GM23338 (cell line): Measurements from ENCODE around the gene ADH1A. TPM values are rescaled to one million over a fixed set of nuclear protein-coding genes. Genes with fewer than 3 reads are reported as not detected.

ENCODE experiments used
- ATAC-seq: fragments of 200-7000 bp; cut with Tn5 transposase; 3 replicates; pipeline ENCODE4 v1.9.1; 2020
- DNase-seq: peaks from one replicate; pipeline ENCODE4 v3.0.0-alpha.2; 2015; ENCODE audit warnings: low spot score
- H2AFZ ChIP-seq: fragments of 200-600 bp; sonication (generic); 2 replicates; pipeline ENCODE4 v1.8.0; 2016; ENCODE audit warnings: antibody characterized with exemption, mild to moderate bottlenecking, moderate library complexity
- H3F3A ChIP-seq: fragments of 200-600 bp; sonication (generic); replicated peaks from 2 replicates; pipeline ENCODE4 v1.8.0; 2017; ENCODE audit warnings: antibody characterized with exemption, mixed run types, low read depth
- H3K27ac ChIP-seq: fragments of 200-600 bp; sonication (generic); 2 replicates; pipeline ENCODE4 v1.6.1; 2016; ENCODE audit warnings: low read depth
- H3K27me3 ChIP-seq: fragments of 200-600 bp; sonication (generic); 2 replicates; pipeline ENCODE4 v1.8.0; 2016; ENCODE audit warnings: mild to moderate bottlenecking, mixed run types, moderate library complexity; ENCODE audit not compliant: insufficient read depth
- H3K36me3 ChIP-seq: fragments of 200-600 bp; sonication (generic); 2 replicates; pipeline ENCODE4 v1.8.0; 2016; ENCODE audit warnings: mild to moderate bottlenecking; ENCODE audit not compliant: insufficient read depth
- H3K4me1 ChIP-seq: fragments of 200-600 bp; sonication (generic); 2 replicates; pipeline ENCODE4 v1.8.0; 2016; ENCODE audit warnings: mild to moderate bottlenecking, moderate library complexity; ENCODE audit not compliant: insufficient read depth
- H3K4me2 ChIP-seq: fragments of 200-600 bp; sonication (generic); 2 replicates; pipeline ENCODE4 v1.7.1; 2017; ENCODE audit warnings: mixed run types
- H3K4me3 ChIP-seq: fragments of 200-600 bp; sonication (generic); 2 replicates; pipeline ENCODE4 v1.6.1; 2016; ENCODE audit warnings: mixed run types
- H3K79me2 ChIP-seq: fragments of 200-600 bp; sonication (generic); replicated peaks from 2 replicates; pipeline ENCODE4 v1.8.0; 2017; ENCODE audit warnings: mild to moderate bottlenecking; ENCODE audit not compliant: insufficient read depth
- H3K9me2 ChIP-seq: fragments of 200-600 bp; sonication (generic); 2 replicates; pipeline ENCODE4 v1.8.0; 2017; ENCODE audit not compliant: insufficient read depth
- H4K20me1 ChIP-seq: fragments of 200-600 bp; sonication (generic); replicated peaks from 2 replicates; pipeline ENCODE4 v1.8.0; 2017; ENCODE audit warnings: mild to moderate bottlenecking; ENCODE audit not compliant: insufficient read depth
- H3K27ac Mint-ChIP-seq: 2 replicates; pipeline ENCODE4 v1.8.0; 2020; ENCODE audit warnings: inconsistent platforms, mild to moderate bottlenecking, moderate library complexity, mixed read lengths
- H3K27me3 Mint-ChIP-seq: 3 replicates; pipeline ENCODE4 v1.8.0; 2022; ENCODE audit warnings: low read depth, mild to moderate bottlenecking, moderate library complexity, mixed read lengths, inconsistent platforms; ENCODE audit not compliant: insufficient read depth, poor library complexity
- H3K36me3 Mint-ChIP-seq: 3 replicates; pipeline ENCODE4 v1.8.0; 2021; ENCODE audit warnings: low read depth, mild to moderate bottlenecking, inconsistent platforms, moderate library complexity, mixed read lengths
- H3K4me1 Mint-ChIP-seq: 3 replicates; pipeline ENCODE4 v1.8.0; 2020; ENCODE audit warnings: mild to moderate bottlenecking, inconsistent platforms, mixed read lengths
- H3K4me3 Mint-ChIP-seq: 3 replicates; pipeline ENCODE4 v1.8.0; 2021; ENCODE audit warnings: moderate library complexity, mild to moderate bottlenecking, inconsistent platforms, mixed read lengths
- H3K9me3 Mint-ChIP-seq: 3 replicates; pipeline ENCODE4 v1.8.0; 2020; ENCODE audit warnings: moderate library complexity, mild to moderate bottlenecking, inconsistent platforms, mixed read lengths
- CREB1 ChIP-seq: fragments of 250-450 bp; sonication (Bioruptor Pico); IDR thresholded peaks from 2 replicates; pipeline ENCODE4 v1.5.0; 2020; ENCODE audit warnings: low read depth, mild to moderate bottlenecking, moderate library complexity
- EZH2 ChIP-seq: fragments of 200-600 bp; sonication (generic); IDR thresholded peaks from one replicate; pipeline ENCODE4 v1.8.0; 2017; ENCODE audit warnings: antibody characterized with exemption, mild to moderate bottlenecking, low read depth; ENCODE audit not compliant: unreplicated experiment
- EZH2phosphoT487 ChIP-seq: fragments of 200-600 bp; sonication (generic); IDR thresholded peaks from one replicate; pipeline ENCODE4 v1.8.1; 2018; ENCODE audit warnings: antibody characterized with exemption; ENCODE audit not compliant: unreplicated experiment
- JUNB ChIP-seq: IDR thresholded peaks from one replicate; pipeline ENCODE4 v1.6.1; 2016; ENCODE audit warnings: antibody characterized with exemption; ENCODE audit not compliant: unreplicated experiment
- NANOG ChIP-seq: IDR thresholded peaks from 2 replicates; pipeline ENCODE4 v1.6.1; 2016; ENCODE audit warnings: antibody characterized with exemption, borderline replicate concordance
- POLR2AphosphoS5 ChIP-seq: IDR thresholded peaks from 2 replicates; pipeline ENCODE4 v1.6.1; 2016; ENCODE audit warnings: antibody characterized with exemption, low read depth
- STAT1 ChIP-seq: IDR thresholded peaks from one replicate; pipeline ENCODE4 v1.6.1; 2016; ENCODE audit warnings: antibody characterized with exemption; ENCODE audit not compliant: unreplicated experiment
- ZNF114 ChIP-seq: fragments of 250-450 bp; sonication (Bioruptor Pico); IDR thresholded peaks from 2 replicates; pipeline ENCODE4 v1.5.0; 2020; ENCODE audit warnings: mild to moderate bottlenecking, moderate library complexity
- ZNF331 ChIP-seq: fragments of 250-450 bp; sonication (Bioruptor Pico); IDR thresholded peaks from 2 replicates; pipeline ENCODE4 v1.5.0; 2020; ENCODE audit warnings: low read depth, mild to moderate bottlenecking, moderate library complexity
- polyA plus RNA-seq: library from polyadenylated mRNA; unstranded; fragments of >200 nt; fragmentation: Nextera tagmentation; extraction: Ambion mirVana; gene quantifications from 2 replicates; pipeline ENCODE4 v1.2.1, GENCODE V29; 2016
- total RNA-seq: library from RNA; depleted of rRNA; stranded (reverse); fragments of >200 nt; shearing (Covaris generic); gene quantifications from 2 replicates; pipeline ENCODE4 v1.2.3, GENCODE V29; 2014
- TF ChIP-seq, protein P1 (sequence below): IDR thresholded peaks from one replicate; pipeline ENCODE4 v1.6.1; 2018; ENCODE audit warnings: antibody characterized with exemption; ENCODE audit not compliant: unreplicated experiment
- TF ChIP-seq, protein P2 (sequence below), 2 experiments: fragments of 200-600 bp in 1 of 2; sonication (generic) in 1 of 2; conservative IDR thresholded peaks; 2 replicates each; pipeline versions ENCODE4 v1.5.1 to v1.6.1; 2016 to 2017; ENCODE audit warnings: antibody characterized with exemption in 2 of 2, low read depth in 2 of 2, mild to moderate bottlenecking in 2 of 2, moderate library complexity in 1 of 2

ADH1A gene
- total and polyA plus RNA-seq, 2 experiments from 2014 or later, result not detected

DNA sequence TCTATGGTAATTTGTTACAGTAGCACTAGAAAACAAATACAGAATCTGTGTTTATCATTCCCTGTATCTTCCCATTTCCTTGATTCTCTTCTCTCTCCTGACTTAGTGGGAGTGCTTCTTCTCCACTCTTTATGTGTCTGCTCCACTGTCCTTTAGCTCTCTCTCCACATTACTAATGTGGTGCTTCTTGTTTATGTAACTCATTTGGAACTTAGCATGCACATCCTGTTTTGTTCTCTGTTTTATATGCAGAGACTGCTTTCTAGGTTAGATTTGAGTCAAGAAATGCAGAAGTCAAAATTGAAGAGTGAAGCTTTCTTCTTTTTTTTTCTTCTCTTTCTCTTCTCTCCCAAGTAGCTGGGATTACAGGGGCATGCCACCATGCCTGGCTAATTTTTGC lies 25.9 kb downstream of the ADH1A start:
- Mint-ChIP-seq H3K36me3 (0 out of 3 replicates have a peak, but pooled peaks cover 3% of the 10 kb centered on the region), H3K4me1 (no peaks in the 10 kb centered on the region), H3K27me3 (peaks cover 8% of the 10 kb centered on the region), H3K9me3 (peaks cover 10% of the 10 kb centered on the region; the same call in 2 of the 3 replicates), H3K4me3 (no peak overlapping the region), H3K27ac (no peak overlapping the region)
- DNase-seq (no peak), ATAC-seq (no peak)
- Histone ChIP-seq H3F3A (no peaks in the 10 kb centered on the region), H3K4me3 (no peak overlapping the region), H3K27ac (no peak overlapping the region), H3K79me2 (no peaks in the 10 kb centered on the region), H3K9me2 (no peaks in the 10 kb centered on the region), H3K27me3 (no peaks in the 10 kb centered on the region), H2AFZ (no peak overlapping the region), H4K20me1 (no peaks in the 10 kb centered on the region), H3K4me1 (no peaks in the 10 kb centered on the region), H3K4me2 (no peak overlapping the region), H3K36me3 (no peaks in the 10 kb centered on the region)
- TF ChIP-seq POLR2AphosphoS5, result no peak
- no peak for TF ChIP-seq JUNB
- TF ChIP-seq EZH2, result no peak
- TF ChIP-seq ZNF331 (CRISPR knock-in tag), result no peak
- TF ChIP-seq EZH2phosphoT487, result no peak
- no peak for TF ChIP-seq CREB1 (CRISPR knock-in tag)
- TF ChIP-seq, protein P1, sequence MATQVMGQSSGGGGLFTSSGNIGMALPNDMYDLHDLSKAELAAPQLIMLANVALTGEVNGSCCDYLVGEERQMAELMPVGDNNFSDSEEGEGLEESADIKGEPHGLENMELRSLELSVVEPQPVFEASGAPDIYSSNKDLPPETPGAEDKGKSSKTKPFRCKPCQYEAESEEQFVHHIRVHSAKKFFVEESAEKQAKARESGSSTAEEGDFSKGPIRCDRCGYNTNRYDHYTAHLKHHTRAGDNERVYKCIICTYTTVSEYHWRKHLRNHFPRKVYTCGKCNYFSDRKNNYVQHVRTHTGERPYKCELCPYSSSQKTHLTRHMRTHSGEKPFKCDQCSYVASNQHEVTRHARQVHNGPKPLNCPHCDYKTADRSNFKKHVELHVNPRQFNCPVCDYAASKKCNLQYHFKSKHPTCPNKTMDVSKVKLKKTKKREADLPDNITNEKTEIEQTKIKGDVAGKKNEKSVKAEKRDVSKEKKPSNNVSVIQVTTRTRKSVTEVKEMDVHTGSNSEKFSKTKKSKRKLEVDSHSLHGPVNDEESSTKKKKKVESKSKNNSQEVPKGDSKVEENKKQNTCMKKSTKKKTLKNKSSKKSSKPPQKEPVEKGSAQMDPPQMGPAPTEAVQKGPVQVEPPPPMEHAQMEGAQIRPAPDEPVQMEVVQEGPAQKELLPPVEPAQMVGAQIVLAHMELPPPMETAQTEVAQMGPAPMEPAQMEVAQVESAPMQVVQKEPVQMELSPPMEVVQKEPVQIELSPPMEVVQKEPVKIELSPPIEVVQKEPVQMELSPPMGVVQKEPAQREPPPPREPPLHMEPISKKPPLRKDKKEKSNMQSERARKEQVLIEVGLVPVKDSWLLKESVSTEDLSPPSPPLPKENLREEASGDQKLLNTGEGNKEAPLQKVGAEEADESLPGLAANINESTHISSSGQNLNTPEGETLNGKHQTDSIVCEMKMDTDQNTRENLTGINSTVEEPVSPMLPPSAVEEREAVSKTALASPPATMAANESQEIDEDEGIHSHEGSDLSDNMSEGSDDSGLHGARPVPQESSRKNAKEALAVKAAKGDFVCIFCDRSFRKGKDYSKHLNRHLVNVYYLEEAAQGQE, result no peak
- TF ChIP-seq, protein P2, sequence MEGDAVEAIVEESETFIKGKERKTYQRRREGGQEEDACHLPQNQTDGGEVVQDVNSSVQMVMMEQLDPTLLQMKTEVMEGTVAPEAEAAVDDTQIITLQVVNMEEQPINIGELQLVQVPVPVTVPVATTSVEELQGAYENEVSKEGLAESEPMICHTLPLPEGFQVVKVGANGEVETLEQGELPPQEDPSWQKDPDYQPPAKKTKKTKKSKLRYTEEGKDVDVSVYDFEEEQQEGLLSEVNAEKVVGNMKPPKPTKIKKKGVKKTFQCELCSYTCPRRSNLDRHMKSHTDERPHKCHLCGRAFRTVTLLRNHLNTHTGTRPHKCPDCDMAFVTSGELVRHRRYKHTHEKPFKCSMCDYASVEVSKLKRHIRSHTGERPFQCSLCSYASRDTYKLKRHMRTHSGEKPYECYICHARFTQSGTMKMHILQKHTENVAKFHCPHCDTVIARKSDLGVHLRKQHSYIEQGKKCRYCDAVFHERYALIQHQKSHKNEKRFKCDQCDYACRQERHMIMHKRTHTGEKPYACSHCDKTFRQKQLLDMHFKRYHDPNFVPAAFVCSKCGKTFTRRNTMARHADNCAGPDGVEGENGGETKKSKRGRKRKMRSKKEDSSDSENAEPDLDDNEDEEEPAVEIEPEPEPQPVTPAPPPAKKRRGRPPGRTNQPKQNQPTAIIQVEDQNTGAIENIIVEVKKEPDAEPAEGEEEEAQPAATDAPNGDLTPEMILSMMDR (conservative IDR thresholded peaks at IDR 0.05; ENCODE audit: low read depth in 2 of 2), result no peak
- no peak for TF ChIP-seq NANOG

DNA sequence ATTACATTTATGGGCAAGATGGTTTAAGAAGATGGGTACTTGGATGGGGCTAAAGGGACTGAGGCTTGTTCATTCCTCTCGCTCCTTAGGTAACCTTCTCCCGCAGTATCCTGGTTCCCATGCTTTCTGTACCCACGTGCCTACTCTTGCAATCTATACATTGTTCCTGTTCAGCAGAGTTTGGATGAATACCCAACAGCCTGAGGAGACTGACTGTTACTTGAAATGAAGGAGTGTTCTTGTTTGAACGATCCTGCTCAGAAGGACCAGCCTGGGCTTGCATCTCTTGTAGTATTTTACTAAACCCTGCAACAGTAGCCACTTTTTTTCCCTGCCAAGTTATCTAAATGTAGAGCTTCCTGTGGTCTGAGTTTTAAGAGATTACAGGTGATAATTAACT lies 38.0 kb downstream of the ADH1A start:
- H3K27ac ChIP-seq, result no peak overlapping the region
- ATAC-seq, result no peak
- H3K27me3 ChIP-seq, result no peaks in the 10 kb centered on the region
- peaks cover 3% of the 10 kb centered on the region for H3K27me3 Mint-ChIP-seq
- DNase-seq, result no peak
- H3K36me3 ChIP-seq, result no peaks in the 10 kb centered on the region
- H2AFZ ChIP-seq, result no peak overlapping the region
- H3K4me1 Mint-ChIP-seq, result no peaks in the 10 kb centered on the region
- H3K4me1 ChIP-seq, result no peaks in the 10 kb centered on the region
- no peaks in the 10 kb centered on the region for H3K79me2 ChIP-seq
- H3F3A ChIP-seq, result no peaks in the 10 kb centered on the region
- no peak overlapping the region for H3K4me3 Mint-ChIP-seq
- no peak overlapping the region for H3K27ac Mint-ChIP-seq
- peaks cover 3% of the 10 kb centered on the region; the same call in 2 of the 3 replicates for H3K36me3 Mint-ChIP-seq
- no peak overlapping the region for H3K4me2 ChIP-seq
- no peak overlapping the region for H3K4me3 ChIP-seq
- H3K9me2 ChIP-seq, result no peaks in the 10 kb centered on the region
- peaks cover 24% of the 10 kb centered on the region for H3K9me3 Mint-ChIP-seq
- H4K20me1 ChIP-seq, result no peaks in the 10 kb centered on the region
- no peak for TF ChIP-seq EZH2phosphoT487
- TF ChIP-seq, protein P1, result no peak
- TF ChIP-seq, protein P2 (conservative IDR thresholded peaks at IDR 0.05; ENCODE audit: low read depth in 2 of 2), result no peak
- no peak for TF ChIP-seq JUNB
- TF ChIP-seq STAT1, result no peak
- TF ChIP-seq POLR2AphosphoS5, result no peak
- TF ChIP-seq EZH2, result no peak
- TF ChIP-seq ZNF114 (CRISPR knock-in tag), result no peak
- TF ChIP-seq ZNF331 (CRISPR knock-in tag), result no peak
- TF ChIP-seq NANOG, result no peak
